ENCODE data around the gene CAPN2.
A peak's percentile ranks its signal among the peaks of the same experiment; 100 is the strongest.

Gene CAPN2

DNA sequence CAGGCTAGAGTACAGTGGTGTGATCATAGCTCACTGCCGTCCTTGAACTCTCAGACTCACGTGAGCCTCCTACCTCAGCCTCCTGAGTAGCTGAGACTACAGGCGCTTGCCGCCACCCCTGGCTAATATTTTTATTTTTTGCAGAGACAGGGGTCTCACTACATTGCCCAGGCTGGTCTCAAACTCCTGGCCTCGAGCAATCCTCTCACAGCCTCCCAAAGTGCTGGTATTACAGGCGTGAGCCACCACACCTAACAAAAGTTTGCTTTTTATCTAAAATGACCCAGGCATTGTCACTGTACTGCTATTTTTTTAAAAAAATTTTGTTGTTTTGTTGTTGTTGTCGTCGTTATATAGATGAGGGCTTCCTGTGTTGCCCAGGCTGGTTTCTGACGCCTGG lies 46.4 kb downstream of the CAPN2 start:
- no peak overlapping the region for H3K9ac ChIP-seq (ENCODE audit: low read depth in 1 of 2, low read length in 2 of 2)
- peaks cover 84 to 91% of the 10 kb centered on the region in 2 donors for H3K36me3 ChIP-seq (ENCODE audit: control insufficient read depth in 2 of 2, insufficient read depth in 2 of 2, low read length in 2 of 2)
- no peaks in the 10 kb centered on the region for H3K27me3 ChIP-seq (ENCODE audit: control insufficient read depth in 2 of 2, insufficient read depth in 2 of 2, low read length in 2 of 2)
- H3K4me3 ChIP-seq (ENCODE audit: low read length in 2 of 2) = no peak overlapping the region
- no peak overlapping the region for H3K27ac ChIP-seq (ENCODE audit: low read depth in 2 of 2, low read length in 2 of 2)
- H3K4me1 ChIP-seq (ENCODE audit: control insufficient read depth in 2 of 2, insufficient read depth in 2 of 2, low read length in 2 of 2) = no peaks in the 10 kb centered on the region
- H3K9me3 ChIP-seq (ENCODE audit: control insufficient read depth in 2 of 2, low read length in 2 of 2) = no peaks in the 10 kb centered on the region

DNA sequence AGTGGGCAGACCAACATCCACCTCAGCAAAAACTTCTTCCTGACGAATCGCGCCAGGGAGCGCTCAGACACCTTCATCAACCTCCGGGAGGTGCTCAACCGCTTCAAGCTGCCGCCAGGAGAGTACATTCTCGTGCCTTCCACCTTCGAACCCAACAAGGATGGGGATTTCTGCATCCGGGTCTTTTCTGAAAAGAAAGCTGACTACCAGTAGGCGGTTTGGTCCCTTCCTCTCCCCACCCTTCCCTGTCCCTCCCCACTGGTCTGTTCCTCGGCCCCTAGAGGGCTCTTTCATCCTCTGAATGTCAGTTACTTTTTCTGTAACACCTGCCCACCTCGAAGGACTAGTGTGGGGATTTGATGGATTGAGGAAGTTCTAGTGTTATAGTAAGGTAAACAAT lies 46.9 kb downstream of the CAPN2 start:
- no peak overlapping the region for H3K27ac ChIP-seq (ENCODE audit: low read depth in 2 of 2, low read length in 2 of 2)
- no peaks in the 10 kb centered on the region for H3K4me1 ChIP-seq (ENCODE audit: control insufficient read depth in 2 of 2, insufficient read depth in 2 of 2, low read length in 2 of 2)
- H3K4me3 ChIP-seq (ENCODE audit: low read length in 2 of 2) = no peak overlapping the region
- H3K27me3 ChIP-seq (ENCODE audit: control insufficient read depth in 2 of 2, insufficient read depth in 2 of 2, low read length in 2 of 2) = no peaks in the 10 kb centered on the region
- H3K9me3 ChIP-seq (ENCODE audit: control insufficient read depth in 2 of 2, low read length in 2 of 2) = no peaks in the 10 kb centered on the region
- H3K36me3 ChIP-seq (ENCODE audit: control insufficient read depth in 2 of 2, insufficient read depth in 2 of 2, low read length in 2 of 2) = peaks cover 85 to 91% of the 10 kb centered on the region in 2 donors
- no peak overlapping the region for H3K9ac ChIP-seq (ENCODE audit: low read depth in 1 of 2, low read length in 2 of 2)

DNA sequence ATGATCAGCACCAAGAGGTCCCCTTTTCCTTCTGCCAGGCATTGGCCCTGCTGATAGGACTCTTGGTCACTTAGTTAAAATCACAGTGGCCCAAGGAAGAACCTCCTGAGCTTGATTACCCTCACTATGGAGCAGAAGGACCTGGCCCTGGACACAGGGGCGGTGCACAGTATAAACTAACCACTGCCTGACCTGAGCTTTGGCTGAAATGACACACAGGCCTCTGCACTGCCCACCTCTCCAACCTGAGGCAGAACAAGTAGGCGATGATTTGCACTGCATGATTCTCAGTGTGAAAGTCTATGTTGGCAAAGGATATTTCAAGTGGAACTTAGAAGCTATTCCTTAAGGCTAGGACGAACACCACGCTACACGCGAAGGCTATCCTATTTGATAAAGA lies 48.5 kb downstream of the CAPN2 start:
- Histone ChIP-seq H3K9me3 (ENCODE audit: control insufficient read depth in 2 of 2, low read length in 2 of 2) (no peaks in the 10 kb centered on the region), H3K36me3 (ENCODE audit: control insufficient read depth in 2 of 2, insufficient read depth in 2 of 2, low read length in 2 of 2) (peaks cover 82 to 84% of the 10 kb centered on the region in 2 donors), H3K4me3 (ENCODE audit: low read length in 2 of 2) (no peak overlapping the region), H3K27me3 (ENCODE audit: control insufficient read depth in 2 of 2, insufficient read depth in 2 of 2, low read length in 2 of 2) (no peaks in the 10 kb centered on the region), H3K27ac (ENCODE audit: low read depth in 2 of 2, low read length in 2 of 2) (no peak overlapping the region), H3K9ac (ENCODE audit: low read depth in 1 of 2, low read length in 2 of 2) (no peak overlapping the region), H3K4me1 (ENCODE audit: control insufficient read depth in 2 of 2, insufficient read depth in 2 of 2, low read length in 2 of 2) (peaks cover 0 to 3% of the 10 kb centered on the region in 2 donors)

DNA sequence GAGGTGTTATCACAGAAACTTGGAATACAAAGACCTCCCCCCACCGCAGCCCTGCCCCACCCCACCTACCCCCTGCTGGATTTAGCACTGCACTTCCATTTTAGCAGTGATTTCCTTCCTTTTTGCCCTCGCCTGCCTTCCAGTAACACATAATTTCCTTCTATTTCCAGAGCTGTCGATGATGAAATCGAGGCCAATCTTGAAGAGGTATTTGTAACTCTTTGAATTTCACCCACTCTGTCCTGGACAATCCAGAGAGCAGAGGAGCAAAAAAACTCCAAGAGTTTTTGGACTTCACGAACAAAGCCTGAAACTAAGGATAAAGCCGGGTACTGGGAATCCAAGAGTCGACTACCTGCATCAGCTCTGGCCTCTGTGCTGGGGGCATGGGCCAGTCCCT lies 49.1 kb downstream of the CAPN2 start:
- no peak overlapping the region for H3K27ac ChIP-seq (ENCODE audit: low read depth in 2 of 2, low read length in 2 of 2)
- H3K4me3 ChIP-seq (ENCODE audit: low read length in 2 of 2) = no peak overlapping the region
- H3K36me3 ChIP-seq (ENCODE audit: control insufficient read depth in 2 of 2, insufficient read depth in 2 of 2, low read length in 2 of 2) = peaks cover 82 to 84% of the 10 kb centered on the region in 2 donors
- peaks cover 0 to 3% of the 10 kb centered on the region in 2 donors for H3K4me1 ChIP-seq (ENCODE audit: control insufficient read depth in 2 of 2, insufficient read depth in 2 of 2, low read length in 2 of 2)
- no peaks in the 10 kb centered on the region for H3K9me3 ChIP-seq (ENCODE audit: control insufficient read depth in 2 of 2, low read length in 2 of 2)
- no peaks in the 10 kb centered on the region for H3K27me3 ChIP-seq (ENCODE audit: control insufficient read depth in 2 of 2, insufficient read depth in 2 of 2, low read length in 2 of 2)
- H3K9ac ChIP-seq (ENCODE audit: low read depth in 1 of 2, low read length in 2 of 2) = no peak overlapping the region

GRCh38 chr1:223763251-223763650 lies 50.9 kb downstream of the CAPN2 start:
- Histone ChIP-seq H3K27ac (ENCODE audit: low read depth in 2 of 2, low read length in 2 of 2) (no peak overlapping the region), H3K9me3 (ENCODE audit: control insufficient read depth in 2 of 2, low read length in 2 of 2) (no peaks in the 10 kb centered on the region), H3K27me3 (ENCODE audit: control insufficient read depth in 2 of 2, insufficient read depth in 2 of 2, low read length in 2 of 2) (no peaks in the 10 kb centered on the region), H3K4me3 (ENCODE audit: low read length in 2 of 2) (no peak overlapping the region), H3K9ac (ENCODE audit: low read depth in 1 of 2, low read length in 2 of 2) (no peak overlapping the region), H3K36me3 (ENCODE audit: control insufficient read depth in 2 of 2, insufficient read depth in 2 of 2, low read length in 2 of 2) (peaks cover 68 to 74% of the 10 kb centered on the region in 2 donors), H3K4me1 (ENCODE audit: control insufficient read depth in 2 of 2, insufficient read depth in 2 of 2, low read length in 2 of 2) (peaks cover 0 to 3% of the 10 kb centered on the region in 2 donors)

- Histone ChIP-seq H3K36me3 (ENCODE audit: control insufficient read depth in 2 of 2, insufficient read depth in 2 of 2, low read length in 2 of 2) (peaks cover 63 to 71% of the 10 kb centered on the region in 2 donors), H3K9me3 (ENCODE audit: control insufficient read depth in 2 of 2, low read length in 2 of 2) (no peaks in the 10 kb centered on the region), H3K4me3 (ENCODE audit: low read length in 2 of 2) (no peak overlapping the region), H3K27ac (ENCODE audit: low read depth in 2 of 2, low read length in 2 of 2) (no peak overlapping the region), H3K27me3 (ENCODE audit: control insufficient read depth in 2 of 2, insufficient read depth in 2 of 2, low read length in 2 of 2) (no peaks in the 10 kb centered on the region), H3K4me1 (ENCODE audit: control insufficient read depth in 2 of 2, insufficient read depth in 2 of 2, low read length in 2 of 2) (peaks cover 0 to 3% of the 10 kb centered on the region in 2 donors), H3K9ac (ENCODE audit: low read depth in 1 of 2, low read length in 2 of 2) (no peak overlapping the region)
These were observed 51.5 kb downstream of the CAPN2 start for GRCh38 chr1:223763881-223764280.

- Histone ChIP-seq H3K27me3 (ENCODE audit: control insufficient read depth in 2 of 2, insufficient read depth in 2 of 2, low read length in 2 of 2) (no peaks in the 10 kb centered on the region), H3K9ac (ENCODE audit: low read depth in 1 of 2, low read length in 2 of 2) (no peak overlapping the region), H3K27ac (ENCODE audit: low read depth in 2 of 2, low read length in 2 of 2) (no peak overlapping the region), H3K9me3 (ENCODE audit: control insufficient read depth in 2 of 2, low read length in 2 of 2) (no peaks in the 10 kb centered on the region), H3K36me3 (ENCODE audit: control insufficient read depth in 2 of 2, insufficient read depth in 2 of 2, low read length in 2 of 2) (peaks cover 62 to 71% of the 10 kb centered on the region in 2 donors), H3K4me3 (ENCODE audit: low read length in 2 of 2) (no peak overlapping the region), H3K4me1 (ENCODE audit: control insufficient read depth in 2 of 2, insufficient read depth in 2 of 2, low read length in 2 of 2) (peaks cover 0 to 3% of the 10 kb centered on the region in 2 donors)
These were observed 52.8 kb downstream of the CAPN2 start for GRCh38 chr1:223765036-223765718.

GRCh38 chr1:223765719-223766340 lies 53.5 kb downstream of the CAPN2 start:
- Histone ChIP-seq H3K27ac (ENCODE audit: low read depth in 2 of 2, low read length in 2 of 2) (no peak overlapping the region), H3K4me1 (ENCODE audit: control insufficient read depth in 2 of 2, insufficient read depth in 2 of 2, low read length in 2 of 2) (peaks cover 0 to 3% of the 10 kb centered on the region in 2 donors), H3K9me3 (ENCODE audit: control insufficient read depth in 2 of 2, low read length in 2 of 2) (no peaks in the 10 kb centered on the region), H3K9ac (ENCODE audit: low read depth in 1 of 2, low read length in 2 of 2) (no peak overlapping the region), H3K36me3 (ENCODE audit: control insufficient read depth in 2 of 2, insufficient read depth in 2 of 2, low read length in 2 of 2) (peaks cover 63 to 72% of the 10 kb centered on the region in 2 donors), H3K27me3 (ENCODE audit: control insufficient read depth in 2 of 2, insufficient read depth in 2 of 2, low read length in 2 of 2) (no peaks in the 10 kb centered on the region), H3K4me3 (ENCODE audit: low read length in 2 of 2) (no peak overlapping the region)

DNA sequence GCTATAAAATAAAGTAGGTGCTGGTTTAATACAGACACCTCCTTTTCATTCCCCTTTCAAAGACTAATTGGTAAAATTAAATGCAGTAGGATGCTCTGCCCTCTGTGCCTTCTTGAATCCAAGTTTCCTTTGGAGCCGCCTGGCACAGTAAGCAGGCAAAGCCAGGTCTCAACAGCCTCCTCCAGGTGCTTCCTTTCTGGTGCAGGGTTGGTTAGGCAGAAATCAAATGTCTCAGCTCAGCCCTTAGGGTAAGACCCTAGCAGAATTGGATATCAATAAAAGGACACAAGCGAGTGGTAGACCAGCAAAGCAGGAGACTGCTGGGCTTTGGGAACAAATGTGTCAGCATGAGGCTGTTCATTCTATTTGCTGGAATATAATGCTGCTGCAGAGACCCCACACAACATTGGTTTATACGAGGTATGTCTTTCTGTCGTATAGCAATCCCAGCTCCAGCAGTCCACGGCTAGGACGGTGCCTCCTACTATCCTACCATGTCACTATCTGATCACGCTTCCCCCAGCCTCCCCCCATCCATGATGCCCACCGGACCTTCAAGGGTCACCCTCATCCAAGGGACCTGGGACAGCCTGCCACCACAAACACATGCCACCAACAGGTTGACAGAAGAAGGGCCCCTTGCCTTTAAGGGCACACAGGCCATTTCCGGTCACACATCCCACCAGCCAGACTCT lies 58.4 kb downstream of the CAPN2 start:
- H3K9ac ChIP-seq (ENCODE audit: low read depth in 1 of 2, low read length in 2 of 2) = no peak overlapping the region

DNA sequence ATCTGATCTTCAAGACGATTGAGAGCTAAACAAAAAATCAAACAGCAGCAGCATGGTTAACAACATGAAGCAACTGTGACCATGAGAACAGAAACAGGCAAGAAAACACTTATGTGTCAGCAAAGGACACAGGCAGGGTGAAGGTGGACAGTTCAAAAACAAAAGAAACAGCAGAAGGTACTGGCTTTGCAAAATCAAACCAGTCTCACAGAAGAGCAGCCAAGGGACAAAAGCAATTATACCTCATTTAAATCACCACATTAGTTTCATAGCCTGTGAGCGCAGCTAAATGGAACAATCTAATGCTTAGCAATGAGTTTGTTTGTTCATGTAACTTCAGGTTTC lies 59.1 kb downstream of the CAPN2 start:
- Histone ChIP-seq H3K9me3 (ENCODE audit: control insufficient read depth in 2 of 2, low read length in 2 of 2) (no peaks in the 10 kb centered on the region), H3K27ac (ENCODE audit: low read depth in 2 of 2, low read length in 2 of 2) (peak overlapping the region in 1 of 2 donors; percentile 61), H3K4me1 (ENCODE audit: control insufficient read depth in 2 of 2, insufficient read depth in 2 of 2, low read length in 2 of 2) (peaks cover 4 to 9% of the 10 kb centered on the region in 2 donors), H3K4me3 (ENCODE audit: low read length in 2 of 2) (no peak overlapping the region), H3K36me3 (ENCODE audit: control insufficient read depth in 2 of 2, insufficient read depth in 2 of 2, low read length in 2 of 2) (peaks cover 63 to 71% of the 10 kb centered on the region in 2 donors), H3K27me3 (ENCODE audit: control insufficient read depth in 2 of 2, insufficient read depth in 2 of 2, low read length in 2 of 2) (no peaks in the 10 kb centered on the region), H3K9ac (ENCODE audit: low read depth in 1 of 2, low read length in 2 of 2) (no peak overlapping the region)

More for the DNA sequence above, 58.4 kb downstream of the CAPN2 start:
- H3K4me3 ChIP-seq (ENCODE audit: low read length in 2 of 2) = no peak overlapping the region
- H3K27me3 ChIP-seq (ENCODE audit: control insufficient read depth in 2 of 2, insufficient read depth in 2 of 2, low read length in 2 of 2) = no peaks in the 10 kb centered on the region
- no peak overlapping the region for H3K27ac ChIP-seq (ENCODE audit: low read depth in 2 of 2, low read length in 2 of 2)
- no peaks in the 10 kb centered on the region for H3K9me3 ChIP-seq (ENCODE audit: control insufficient read depth in 2 of 2, low read length in 2 of 2)
- H3K36me3 ChIP-seq (ENCODE audit: control insufficient read depth in 2 of 2, insufficient read depth in 2 of 2, low read length in 2 of 2) = peaks cover 64 to 71% of the 10 kb centered on the region in 2 donors
- peaks cover 4 to 9% of the 10 kb centered on the region in 2 donors for H3K4me1 ChIP-seq (ENCODE audit: control insufficient read depth in 2 of 2, insufficient read depth in 2 of 2, low read length in 2 of 2)

All from mucosa of rectum (tissue), 2 donors.